Trophoblast cell (in vitro differentiated cells and primary cell): ENCODE results near the gene LRRC59.

Experiments used
- DNase-seq, 2 donors: peaks; one replicate each; pipeline ENCODE4 v3.0.0-alpha.2; 2016
- H2AFZ ChIP-seq: 2 replicates; pipeline ENCODE4 v1.6.1; 2013; ENCODE audit warnings: low read length, moderate library complexity, mild to moderate bottlenecking; ENCODE audit not compliant: insufficient read depth, poor library complexity
- H2AK5ac ChIP-seq: 2 replicates; pipeline ENCODE4 v1.6.1; 2013; ENCODE audit warnings: mild to moderate bottlenecking, low read length
- H2BK120ac ChIP-seq: 2 replicates; pipeline ENCODE4 v1.6.1; 2013; ENCODE audit warnings: low read length, mild to moderate bottlenecking, moderate library complexity; ENCODE audit not compliant: insufficient read depth, poor library complexity
- H2BK12ac ChIP-seq: 2 replicates; pipeline ENCODE4 v1.6.1; 2013; ENCODE audit warnings: mild to moderate bottlenecking, low read length, moderate library complexity
- H2BK5ac ChIP-seq: 2 replicates; pipeline ENCODE4 v1.6.1; 2013; ENCODE audit warnings: low read length, low read depth, moderate library complexity, mild to moderate bottlenecking; ENCODE audit not compliant: poor library complexity
- H3K14ac ChIP-seq: 2 replicates; pipeline ENCODE4 v1.6.1; 2013; ENCODE audit warnings: mild to moderate bottlenecking, low read length
- H3K18ac ChIP-seq: 2 replicates; pipeline ENCODE4 v1.6.1; 2013; ENCODE audit warnings: mild to moderate bottlenecking, low read length
- H3K23ac ChIP-seq: 2 replicates; pipeline ENCODE4 v1.6.1; 2013; ENCODE audit warnings: low read length
- H3K27ac ChIP-seq: 2 replicates; pipeline ENCODE4 v1.5.1; 2013; ENCODE audit warnings: low read depth, mild to moderate bottlenecking, inconsistent platforms, low read length, moderate library complexity
- H3K27me3 ChIP-seq: 2 replicates; pipeline ENCODE4 v1.6.1; 2013; ENCODE audit warnings: inconsistent platforms, mild to moderate bottlenecking, low read length, moderate library complexity; ENCODE audit not compliant: insufficient read depth
- H3K36me3 ChIP-seq, 2 experiments: 1 replicate in 1 of 2; 2 replicates in 1 of 2; pipeline ENCODE4 v1.6.1; 2013; ENCODE audit warnings: low read length in 2 of 2, mild to moderate bottlenecking in 2 of 2, moderate library complexity in 1 of 2; ENCODE audit not compliant: insufficient read depth in 2 of 2, control insufficient read depth in 1 of 2
- H3K4ac ChIP-seq: 2 replicates; pipeline ENCODE4 v1.6.1; 2013; ENCODE audit warnings: low read depth, mild to moderate bottlenecking, low read length, moderate library complexity
- H3K4me1 ChIP-seq, 2 experiments: 1 replicate in 1 of 2; 2 replicates in 1 of 2; pipeline ENCODE4 v1.6.1; 2013; ENCODE audit warnings: low read length in 2 of 2, mild to moderate bottlenecking in 2 of 2, moderate library complexity in 1 of 2; ENCODE audit not compliant: insufficient read depth in 2 of 2, control insufficient read depth in 1 of 2
- H3K4me2 ChIP-seq: 2 replicates; pipeline ENCODE4 v1.6.1; 2013; ENCODE audit warnings: inconsistent platforms, mild to moderate bottlenecking, low read length, moderate library complexity
- H3K4me3 ChIP-seq: 2 replicates; pipeline ENCODE4 v1.5.1; 2013; ENCODE audit warnings: mild to moderate bottlenecking, low read depth, low read length, inconsistent platforms
- H3K79me1 ChIP-seq: one replicate; pipeline ENCODE4 v1.6.1; 2013; ENCODE audit warnings: low read length
- H3K79me2 ChIP-seq: 2 replicates; pipeline ENCODE4 v1.6.1; 2013; ENCODE audit warnings: low read length, mild to moderate bottlenecking; ENCODE audit not compliant: control insufficient read depth, insufficient read depth, poor library complexity
- H3K9ac ChIP-seq: 2 replicates; pipeline ENCODE4 v1.6.1; 2013; ENCODE audit warnings: mild to moderate bottlenecking, low read length
- H3K9me3 ChIP-seq: 2 replicates; pipeline ENCODE4 v1.6.1; 2013; ENCODE audit warnings: low read depth, mild to moderate bottlenecking, control low read depth, inconsistent platforms, low read length; ENCODE audit not compliant: insufficient read depth
- H4K12ac ChIP-seq: 2 replicates; pipeline ENCODE4 v1.6.1; 2013; ENCODE audit warnings: low read depth, mild to moderate bottlenecking, low read length, moderate library complexity
- H4K8ac ChIP-seq: 2 replicates; pipeline ENCODE4 v1.6.1; 2013; ENCODE audit warnings: low read depth, mild to moderate bottlenecking, low read length, moderate library complexity
- H4K91ac ChIP-seq: one replicate; pipeline ENCODE4 v1.6.1; 2013; ENCODE audit warnings: low read depth, mild to moderate bottlenecking, low read length, moderate library complexity
- WGBS: extraction: QIAGEN DNeasy Blood & Tissue Kit; methylation state at CpG from one replicate; pipeline ENCODE4 v1.1.7; 2013; ENCODE audit warnings: missing lambda C conversion rate; ENCODE audit not compliant: insufficient read length, insufficient coverage; ENCODE audit errors: extremely low coverage; 5-methylcytosine and 5-hydroxymethylcytosine counted together

LRRC59 gene

GRCh38 chr17:50424996-50425681 is 27.8 kb upstream of the LRRC59 start:
- no peaks in the 10 kb centered on the region for H3K36me3 ChIP-seq
- H3K4ac ChIP-seq, result peak overlapping the region; percentile 35
- no peak overlapping the region for H3K23ac ChIP-seq
- H3K4me2 ChIP-seq, result peak overlapping the region; percentile 62
- H3K9ac ChIP-seq, result no peak overlapping the region
- H2AK5ac ChIP-seq, result peak overlapping the region; percentile 76
- H2BK120ac ChIP-seq, result peak overlapping the region; percentile 44
- peak overlapping the region; percentile 55 for H4K8ac ChIP-seq
- peaks cover 33% of the 10 kb centered on the region for H3K79me1 ChIP-seq
- H4K12ac ChIP-seq, result peak overlapping the region; percentile 33
- H3K9me3 ChIP-seq, result no peaks in the 10 kb centered on the region
- H3K14ac ChIP-seq, result peak overlapping the region; percentile 80
- peaks cover 16% of the 10 kb centered on the region for H3K79me2 ChIP-seq
- H4K91ac ChIP-seq, result peak overlapping the region; percentile 64
- WGBS, result no CpG with 5 or more reads among the region's 8 CpGs
- peak overlapping the region; percentile 83 for H2BK12ac ChIP-seq
- peak overlapping the region; percentile 52 for H2AFZ ChIP-seq
- no peaks in the 10 kb centered on the region for H3K27me3 ChIP-seq
- H2BK5ac ChIP-seq, result peak overlapping the region; percentile 59
- DNase-seq, result no peak
- H3K4me3 ChIP-seq, result no peak overlapping the region
- H3K4me1 ChIP-seq, result peaks cover 42 to 53% of the 10 kb centered on the region in 2 experiments
- H3K18ac ChIP-seq, result peak overlapping the region; percentile 36
- H3K27ac ChIP-seq, result peak overlapping the region; percentile 54

DNA sequence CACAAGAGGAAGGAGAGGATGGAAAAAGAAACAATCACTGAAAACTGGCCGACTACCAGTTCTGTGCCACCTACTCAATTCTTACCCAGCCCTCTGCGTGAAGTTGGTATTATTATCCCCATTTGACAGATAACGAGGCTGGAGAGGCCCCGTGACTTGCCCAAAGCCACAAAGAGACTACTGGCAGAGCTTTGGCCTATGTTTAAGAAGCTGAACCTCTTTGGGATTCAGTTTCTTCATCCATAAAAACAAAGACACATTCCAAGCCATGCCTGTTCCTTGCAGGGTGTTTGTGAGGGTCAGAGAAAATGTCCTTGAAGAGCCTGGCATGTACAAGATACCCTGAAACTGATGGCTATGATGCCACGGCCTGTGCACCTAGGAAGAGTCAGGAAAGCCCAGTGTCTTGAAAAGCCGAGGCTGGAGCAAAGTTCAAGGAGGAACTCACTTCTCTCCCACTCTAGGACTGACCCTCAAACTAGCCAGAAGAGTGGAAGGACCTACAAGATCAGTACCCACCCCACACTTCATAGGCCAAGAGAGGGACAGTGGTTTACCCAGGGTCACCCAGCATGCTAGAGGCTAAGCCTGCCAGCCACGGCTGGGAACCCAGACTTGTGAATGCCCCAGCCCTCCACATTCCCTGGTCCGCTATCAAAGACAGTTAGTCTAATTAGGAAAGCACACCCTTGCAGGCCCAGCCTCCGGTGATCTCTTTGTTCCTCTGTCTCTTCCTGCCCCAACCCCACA is 27.1 kb upstream of the LRRC59 start:
- Histone ChIP-seq H3K14ac (peak overlapping the region; percentile 80), H3K79me1 (peaks cover 32% of the 10 kb centered on the region), H3K79me2 (peaks cover 13% of the 10 kb centered on the region), H3K4me2 (peak overlapping the region; percentile 25), H4K12ac (no peak overlapping the region), H2BK5ac (peak overlapping the region; percentile 59), H3K9me3 (no peaks in the 10 kb centered on the region), H3K4me1 (peaks cover 35 to 46% of the 10 kb centered on the region in 2 experiments), H3K18ac (peak overlapping the region; percentile 35), H2BK120ac (peak overlapping the region; percentile 44), H4K91ac (peak overlapping the region; percentile 64), H2AK5ac (peak overlapping the region; percentile 76), H3K27ac (peak overlapping the region; percentile 77), H3K4me3 (no peak overlapping the region), H3K27me3 (no peaks in the 10 kb centered on the region), H3K36me3 (no peaks in the 10 kb centered on the region), H2AFZ (no peak overlapping the region), H3K4ac (peak overlapping the region; percentile 29), H3K9ac (no peak overlapping the region), H4K8ac (peak overlapping the region; percentile 70), H2BK12ac (peak overlapping the region; percentile 83), H3K23ac (no peak overlapping the region)
- DNase-seq, result no peak
- no CpG with 5 or more reads among the region's 9 CpGs for WGBS

DNA sequence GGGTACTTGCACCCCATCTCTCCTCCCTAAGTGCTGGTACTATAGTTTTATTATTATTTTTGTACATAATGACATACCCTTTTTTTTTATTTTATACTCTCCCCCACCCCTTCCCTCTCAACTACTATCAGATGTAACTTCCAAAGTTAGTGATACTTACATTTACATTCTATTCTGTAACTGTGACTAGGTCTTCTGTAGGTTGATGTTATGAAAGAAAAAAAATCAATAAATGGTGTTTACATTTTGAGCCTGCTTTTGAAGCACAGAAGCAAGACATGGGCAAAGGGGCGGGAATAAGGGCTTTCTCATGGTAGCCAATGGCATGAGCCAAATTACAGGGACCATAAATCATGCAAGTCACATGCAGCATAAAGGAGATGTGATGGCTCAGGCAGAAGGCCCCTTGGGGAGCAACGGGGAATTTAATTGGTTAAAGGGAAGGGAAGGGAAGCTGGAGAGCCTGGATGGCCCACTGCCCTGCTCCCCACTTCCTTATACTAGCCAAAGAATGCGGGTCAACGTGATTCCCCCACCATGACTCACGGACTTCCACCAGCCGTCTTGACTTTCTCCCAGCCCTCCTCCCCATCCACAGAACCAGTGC is 26.3 kb upstream of the LRRC59 start:
- DNase-seq, result peak; percentile 70 to 75
- no peak overlapping the region for H2BK120ac ChIP-seq
- H3K14ac ChIP-seq, result no peak overlapping the region
- H3K79me2 ChIP-seq, result peaks cover 13% of the 10 kb centered on the region
- H3K4me1 ChIP-seq, result peaks cover 30 to 40% of the 10 kb centered on the region in 2 experiments
- no peak overlapping the region for H2AFZ ChIP-seq
- H3K9ac ChIP-seq, result no peak overlapping the region
- H3K18ac ChIP-seq, result no peak overlapping the region
- no CpG with 5 or more reads among the region's 6 CpGs for WGBS
- H3K9me3 ChIP-seq, result no peaks in the 10 kb centered on the region
- H3K27ac ChIP-seq, result peak overlapping the region; percentile 77
- peak overlapping the region; percentile 50 for H2BK12ac ChIP-seq
- H4K8ac ChIP-seq, result peak overlapping the region; percentile 70
- peak overlapping the region; percentile 64 for H4K91ac ChIP-seq
- H3K23ac ChIP-seq, result no peak overlapping the region
- H3K4ac ChIP-seq, result no peak overlapping the region
- H3K36me3 ChIP-seq, result no peaks in the 10 kb centered on the region
- no peaks in the 10 kb centered on the region for H3K27me3 ChIP-seq
- H3K4me2 ChIP-seq, result peak overlapping the region; percentile 25
- H3K79me1 ChIP-seq, result peaks cover 26% of the 10 kb centered on the region
- H2AK5ac ChIP-seq, result no peak overlapping the region
- no peak overlapping the region for H3K4me3 ChIP-seq
- peak overlapping the region; percentile 43 for H2BK5ac ChIP-seq
- H4K12ac ChIP-seq, result no peak overlapping the region

GRCh38 chr17:50422738-50423137 is 25.4 kb upstream of the LRRC59 start:
- Histone ChIP-seq H3K79me1 (peaks cover 24% of the 10 kb centered on the region), H3K23ac (no peak overlapping the region), H3K18ac (no peak overlapping the region), H4K12ac (no peak overlapping the region), H3K27ac (no peak overlapping the region), H3K36me3 (no peaks in the 10 kb centered on the region), H3K14ac (no peak overlapping the region), H2AK5ac (no peak overlapping the region), H3K4me1 (peaks cover 25 to 32% of the 10 kb centered on the region in 2 experiments), H3K4me2 (no peak overlapping the region), H3K9me3 (no peaks in the 10 kb centered on the region), H3K9ac (no peak overlapping the region), H2BK120ac (no peak overlapping the region), H2AFZ (no peak overlapping the region), H3K27me3 (no peaks in the 10 kb centered on the region), H2BK12ac (no peak overlapping the region), H4K8ac (no peak overlapping the region), H2BK5ac (no peak overlapping the region), H3K4me3 (no peak overlapping the region), H3K79me2 (peaks cover 13% of the 10 kb centered on the region), H4K91ac (no peak overlapping the region), H3K4ac (no peak overlapping the region)
- WGBS, result no CpG with 5 or more reads among the region's 2 CpGs
- DNase-seq, result no peak
